Tibial nerve (tissue), 4 donors: Measurements from ENCODE around the gene UMPS. TPM values are rescaled to one million over a fixed set of nuclear protein-coding genes. Genes with fewer than 3 reads are reported as not detected.

Experiments
- DNase-seq, 2 donors: peaks; one replicate each; pipeline ENCODE4 v3.0.0-alpha.2; 2019; ENCODE audit warnings: low spot score in 2 of 2
- H3K27ac ChIP-seq, 4 donors: fragments of 200-600 bp; sonication (generic) in 3 of 4; one replicate each; pipeline ENCODE4 v1.5.1; 2017 to 2019; ENCODE audit warnings: mild to moderate bottlenecking in 1 of 4
- H3K27me3 ChIP-seq, 2 donors: fragments of 200-600 bp; sonication (generic) in 1 of 2; one replicate each; pipeline versions ENCODE4 v1.5.1 to v1.6.0; 2017 to 2019
- H3K36me3 ChIP-seq, 3 donors: fragments of 200-600 bp; sonication (generic); one replicate each; pipeline ENCODE4 v1.5.1; 2018 to 2019
- H3K4me1 ChIP-seq, 4 donors: fragments of 200-600 bp; sonication (generic) in 3 of 4; one replicate each; pipeline ENCODE4 v1.5.1; 2017 to 2019
- H3K4me3 ChIP-seq, 4 donors: fragments of 200-600 bp; sonication (generic) in 3 of 4; one replicate each; pipeline ENCODE4 v1.5.1; 2017 to 2019; ENCODE audit warnings: mild to moderate bottlenecking in 1 of 4, moderate library complexity in 1 of 4
- H3K9me3 ChIP-seq, 4 donors: fragments of 200-600 bp; sonication (generic) in 3 of 4; one replicate each; pipeline ENCODE4 v1.5.1; 2017 to 2019
- CTCF ChIP-seq, 5 experiments: fragments of 200-600 bp in 3 of 5; fragments of 450-650 bp in 2 of 5; sonication (generic) in 3 of 5; IDR thresholded peaks; one replicate each; pipeline ENCODE4 v1.5.1; 2016 to 2019; ENCODE audit warnings: antibody characterized with exemption in 5 of 5, mild to moderate bottlenecking in 3 of 5, moderate library complexity in 2 of 5
- EP300 ChIP-seq, 2 donors: sonication (generic); formaldehyde crosslinking; IDR thresholded peaks; one replicate each; pipeline ENCODE4 v1.6.1; 2017; ENCODE audit warnings: antibody characterized with exemption in 2 of 2, mild to moderate bottlenecking in 1 of 2
- POLR2A ChIP-seq, 2 donors: fragments of 450-650 bp; IDR thresholded peaks; one replicate each; pipeline ENCODE4 v1.6.1; 2017; ENCODE audit warnings: antibody characterized with exemption in 2 of 2, mild to moderate bottlenecking in 2 of 2, moderate library complexity in 2 of 2
- WGBS, 2 donors: methylation state at CpG; one replicate each; pipeline ENCODE4 v1.1.5; 2018; 5-methylcytosine and 5-hydroxymethylcytosine counted together
- total RNA-seq, 4 donors: library from RNA; depleted of rRNA; stranded (reverse); fragments of >200 nt; gene quantifications; one replicate each; pipeline ENCODE4 v1.1.0, GENCODE V29; 2016

UMPS gene
- total RNA-seq, 4 donors from 2014 or later: 11.0 to 34.5 (median 16.2) TPM

- Histone ChIP-seq H3K9me3 (no peaks in the 10 kb centered on the region), H3K4me3 (no peak overlapping the region), H3K27ac (no peak overlapping the region), H3K27me3 (no peaks in the 10 kb centered on the region), H3K4me1 (peaks cover 0 to 9% (median 0%) of the 10 kb centered on the region in 4 donors), H3K36me3 (no peaks in the 10 kb centered on the region)
- no peak for TF ChIP-seq CTCF (IDR thresholded peaks at IDR 0.05)
- no peak for TF ChIP-seq POLR2A (IDR thresholded peaks at IDR 0.05)
- no peak for TF ChIP-seq EP300 (IDR thresholded peaks at IDR 0.05)
- 60 to 69% methylated on average over 7 of the region's 7 CpGs for WGBS, 2 donors
- DNase-seq: no peak
Measured at GRCh38 chr3:124685481-124685880, 44.8 kb upstream of the UMPS start.

GRCh38 chr3:124686028-124686670 is 44.1 kb upstream of the UMPS start:
- Histone ChIP-seq H3K27me3 (no peaks in the 10 kb centered on the region), H3K4me1 (peaks cover 0 to 9% (median 0%) of the 10 kb centered on the region in 4 donors), H3K36me3 (no peaks in the 10 kb centered on the region), H3K9me3 (no peaks in the 10 kb centered on the region), H3K27ac (no peak overlapping the region), H3K4me3 (no peak overlapping the region)
- no peak for TF ChIP-seq POLR2A (IDR thresholded peaks at IDR 0.05)
- TF ChIP-seq EP300 (IDR thresholded peaks at IDR 0.05): no peak
- no peak for TF ChIP-seq CTCF (IDR thresholded peaks at IDR 0.05)
- WGBS, 2 donors: 93 to 97% methylated on average over 3 of the region's 3 CpGs
- no peak for DNase-seq

- 19 to 20% methylated on average over 11 of the region's 11 CpGs for WGBS, 2 donors
- Histone ChIP-seq H3K4me3 (no peak overlapping the region), H3K4me1 (peaks cover 0 to 9% (median 0%) of the 10 kb centered on the region in 4 donors), H3K27me3 (no peaks in the 10 kb centered on the region), H3K36me3 (no peaks in the 10 kb centered on the region), H3K9me3 (no peaks in the 10 kb centered on the region), H3K27ac (no peak overlapping the region)
- DNase-seq: peak; percentile 30 to 67
- TF ChIP-seq CTCF (IDR thresholded peaks at IDR 0.05) (peak; percentile 59 to 78 (median 69)), POLR2A (IDR thresholded peaks at IDR 0.05) (no peak), EP300 (IDR thresholded peaks at IDR 0.05) (no peak)
Measured at GRCh38 chr3:124688581-124689454, 41.4 kb upstream of the UMPS start.

GRCh38 chr3:124691599-124691998 is 38.7 kb upstream of the UMPS start:
- Histone ChIP-seq H3K27me3 (no peaks in the 10 kb centered on the region), H3K4me3 (no peak overlapping the region), H3K27ac (no peak overlapping the region), H3K4me1 (peaks cover 0 to 3% (median 0%) of the 10 kb centered on the region in 4 donors), H3K36me3 (no peaks in the 10 kb centered on the region), H3K9me3 (no peaks in the 10 kb centered on the region)
- DNase-seq: no peak
- TF ChIP-seq CTCF (IDR thresholded peaks at IDR 0.05): no peak
- no peak for TF ChIP-seq POLR2A (IDR thresholded peaks at IDR 0.05)
- TF ChIP-seq EP300 (IDR thresholded peaks at IDR 0.05): no peak
- WGBS, 2 donors: 38 to 49% methylated on average over 3 of the region's 3 CpGs

GRCh38 chr3:124694486-124694885 is 35.8 kb upstream of the UMPS start:
- Histone ChIP-seq H3K9me3 (no peaks in the 10 kb centered on the region), H3K4me3 (no peak overlapping the region), H3K36me3 (no peaks in the 10 kb centered on the region), H3K27me3 (no peaks in the 10 kb centered on the region), H3K27ac (no peak overlapping the region), H3K4me1 (no peaks in the 10 kb centered on the region)
- TF ChIP-seq EP300 (IDR thresholded peaks at IDR 0.05) (no peak), CTCF (IDR thresholded peaks at IDR 0.05) (no peak), POLR2A (IDR thresholded peaks at IDR 0.05) (no peak)
- no peak for DNase-seq
- WGBS, 2 donors: 85% methylated on average over 5 of the region's 5 CpGs
